DOHH2 (cell line): ENCODE data around the gene EIPR1.

Experiments
- EZH2phosphoT487 ChIP-seq: fragments of 200-600 bp; sonication (generic); IDR thresholded peaks from 2 replicates; pipeline ENCODE4 v1.6.1; 2017; ENCODE audit warnings: borderline replicate concordance, mild to moderate bottlenecking, antibody characterized with exemption, low read length, moderate library complexity, mixed read lengths
- TF ChIP-seq, protein P1 (sequence below): fragments of 200-600 bp; sonication (generic); IDR thresholded peaks from one replicate; pipeline ENCODE4 v1.5.1; 2014; ENCODE audit warnings: antibody characterized with exemption, mild to moderate bottlenecking, low read depth, low read length; ENCODE audit not compliant: poor library complexity, severe bottlenecking

DNA sequence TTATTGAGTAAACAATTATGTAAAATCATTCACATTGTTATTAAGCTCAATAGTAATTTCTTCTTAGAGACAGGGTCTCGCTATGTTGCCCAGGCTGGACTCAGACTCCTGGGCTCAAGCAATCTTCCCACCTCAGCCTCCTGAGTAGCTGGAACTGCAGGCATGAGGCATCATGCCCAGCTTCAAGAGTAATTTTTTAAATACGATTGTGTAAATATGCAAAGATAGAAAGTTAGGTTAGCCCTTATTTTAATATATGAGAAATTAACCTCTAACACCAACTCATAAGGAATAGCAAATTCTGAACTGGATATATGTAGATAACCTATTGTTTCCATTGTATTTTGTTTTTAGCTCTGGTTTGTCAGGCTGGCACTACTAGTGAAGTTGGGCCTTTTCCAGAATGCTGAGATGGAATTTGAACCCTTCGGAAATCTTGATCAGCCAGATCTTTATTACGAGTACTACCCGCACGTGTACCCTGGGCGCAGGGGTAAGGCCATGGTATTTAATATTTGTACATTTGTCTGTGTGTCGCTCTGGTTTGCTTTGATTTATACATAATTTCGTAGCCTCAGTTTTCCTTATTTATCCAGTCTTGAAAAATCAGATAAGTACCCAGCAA is 46.7 kb upstream of the EIPR1 start:
- TF ChIP-seq, protein P1, sequence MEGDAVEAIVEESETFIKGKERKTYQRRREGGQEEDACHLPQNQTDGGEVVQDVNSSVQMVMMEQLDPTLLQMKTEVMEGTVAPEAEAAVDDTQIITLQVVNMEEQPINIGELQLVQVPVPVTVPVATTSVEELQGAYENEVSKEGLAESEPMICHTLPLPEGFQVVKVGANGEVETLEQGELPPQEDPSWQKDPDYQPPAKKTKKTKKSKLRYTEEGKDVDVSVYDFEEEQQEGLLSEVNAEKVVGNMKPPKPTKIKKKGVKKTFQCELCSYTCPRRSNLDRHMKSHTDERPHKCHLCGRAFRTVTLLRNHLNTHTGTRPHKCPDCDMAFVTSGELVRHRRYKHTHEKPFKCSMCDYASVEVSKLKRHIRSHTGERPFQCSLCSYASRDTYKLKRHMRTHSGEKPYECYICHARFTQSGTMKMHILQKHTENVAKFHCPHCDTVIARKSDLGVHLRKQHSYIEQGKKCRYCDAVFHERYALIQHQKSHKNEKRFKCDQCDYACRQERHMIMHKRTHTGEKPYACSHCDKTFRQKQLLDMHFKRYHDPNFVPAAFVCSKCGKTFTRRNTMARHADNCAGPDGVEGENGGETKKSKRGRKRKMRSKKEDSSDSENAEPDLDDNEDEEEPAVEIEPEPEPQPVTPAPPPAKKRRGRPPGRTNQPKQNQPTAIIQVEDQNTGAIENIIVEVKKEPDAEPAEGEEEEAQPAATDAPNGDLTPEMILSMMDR = peak; percentile 34
- no peak for TF ChIP-seq EZH2phosphoT487
